Stimulated activated CD4-positive, alpha-beta T cell treated with anti-CD3 and anti-CD28 coated beads, Interleukin-2, amount 100 ng/mL, for 24 hours (primary cell): ENCODE data around the gene TRIM2.

ENCODE experiments used
- DNase-seq, 2 donors: peaks; one replicate each; pipeline ENCODE4 v3.0.0-alpha.2; 2020

TRIM2 gene

GRCh38 chr4:153222707-153223426 is 18.6 kb downstream of the TRIM2 start:
- peak; percentile 22 to 36 for DNase-seq

- no peak for DNase-seq
Measured at GRCh38 chr4:153223427-153223801, 19.2 kb downstream of the TRIM2 start.

- DNase-seq = no peak
Measured at GRCh38 chr4:153223930-153224329, 19.7 kb downstream of the TRIM2 start.

GRCh38 chr4:153224474-153224873 is 20.2 kb downstream of the TRIM2 start:
- DNase-seq = no peak

GRCh38 chr4:153227469-153228075 is 23.3 kb downstream of the TRIM2 start:
- DNase-seq = no peak

- no peak for DNase-seq
Measured at GRCh38 chr4:153228512-153229140, 24.4 kb downstream of the TRIM2 start.

- DNase-seq = no peak
Measured at GRCh38 chr4:153229545-153229944, 25.3 kb downstream of the TRIM2 start.

GRCh38 chr4:153232768-153233167 is 28.5 kb downstream of the TRIM2 start:
- DNase-seq = no peak

DNA sequence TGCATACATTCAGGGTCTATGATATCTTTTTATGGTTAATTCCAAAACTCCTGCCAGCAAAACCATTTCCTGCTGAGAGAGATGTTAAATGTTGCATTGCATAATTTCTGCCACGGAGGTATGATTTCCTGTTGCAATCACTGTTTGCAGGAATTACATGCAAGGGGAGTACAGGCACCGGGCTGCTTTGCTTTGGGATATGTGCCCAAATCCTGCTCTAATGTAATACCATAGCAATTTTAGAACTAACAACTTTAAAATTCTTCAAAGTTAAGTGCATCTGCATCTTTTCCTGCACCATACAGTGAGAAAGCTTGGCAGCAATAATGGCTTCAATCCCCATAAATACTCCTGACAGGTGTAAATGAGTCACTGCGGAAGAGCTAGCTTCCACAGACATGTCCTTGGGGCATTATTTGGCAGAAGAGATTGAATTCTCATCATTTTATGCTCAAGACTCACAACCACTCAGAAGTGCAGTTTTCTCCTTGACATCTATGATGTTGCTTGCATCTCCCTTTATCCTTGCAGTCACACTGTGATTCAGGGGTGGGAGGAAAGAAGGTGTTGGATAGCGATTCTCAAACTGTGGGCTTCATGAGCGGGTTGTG is 29.6 kb downstream of the TRIM2 start:
- DNase-seq = no peak

DNA sequence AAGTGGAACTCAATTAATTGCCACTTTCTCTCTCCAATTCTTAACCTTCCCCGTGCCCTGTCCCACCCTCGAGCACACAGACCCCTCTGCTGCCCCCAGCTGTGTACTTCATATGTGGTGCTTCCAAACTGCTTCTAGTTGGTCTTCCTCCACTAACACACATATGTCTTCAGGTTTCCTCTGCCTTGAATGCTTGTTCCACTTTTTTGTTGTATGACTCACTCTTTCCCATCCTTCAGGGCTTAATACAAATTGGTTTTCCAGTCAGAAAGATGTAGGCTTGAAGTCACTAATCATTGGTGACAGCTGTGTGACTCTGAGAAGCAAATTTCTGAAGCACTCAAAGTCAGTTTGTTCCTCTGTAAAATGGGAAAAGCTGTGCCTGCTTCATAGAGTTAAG is 30.6 kb downstream of the TRIM2 start:
- DNase-seq = no peak

GRCh38 chr4:153238135-153238919 is 34.1 kb downstream of the TRIM2 start:
- DNase-seq = no peak

DNA sequence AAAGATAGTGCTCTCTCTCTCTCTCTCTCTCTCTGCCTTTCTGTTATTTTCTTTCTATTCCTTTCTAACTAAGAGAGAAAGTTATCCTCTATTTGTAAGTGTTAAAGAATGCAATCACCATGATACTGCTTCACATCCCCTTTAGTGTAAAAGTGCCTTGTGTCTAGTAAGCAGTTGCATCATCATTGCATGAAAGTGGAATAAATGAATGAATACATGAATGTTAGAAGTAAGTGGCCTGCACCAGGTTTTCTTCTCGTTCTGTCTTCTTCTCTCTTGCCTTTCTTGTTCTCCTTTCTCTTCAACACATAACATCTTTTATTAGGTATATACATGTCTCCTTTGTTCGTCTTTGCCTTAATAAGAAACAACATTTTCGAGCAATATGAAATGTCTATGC is 35.2 kb downstream of the TRIM2 start:
- no peak for DNase-seq

GRCh38 chr4:153241295-153241694 is 37.1 kb downstream of the TRIM2 start:
- DNase-seq = no peak

DNA sequence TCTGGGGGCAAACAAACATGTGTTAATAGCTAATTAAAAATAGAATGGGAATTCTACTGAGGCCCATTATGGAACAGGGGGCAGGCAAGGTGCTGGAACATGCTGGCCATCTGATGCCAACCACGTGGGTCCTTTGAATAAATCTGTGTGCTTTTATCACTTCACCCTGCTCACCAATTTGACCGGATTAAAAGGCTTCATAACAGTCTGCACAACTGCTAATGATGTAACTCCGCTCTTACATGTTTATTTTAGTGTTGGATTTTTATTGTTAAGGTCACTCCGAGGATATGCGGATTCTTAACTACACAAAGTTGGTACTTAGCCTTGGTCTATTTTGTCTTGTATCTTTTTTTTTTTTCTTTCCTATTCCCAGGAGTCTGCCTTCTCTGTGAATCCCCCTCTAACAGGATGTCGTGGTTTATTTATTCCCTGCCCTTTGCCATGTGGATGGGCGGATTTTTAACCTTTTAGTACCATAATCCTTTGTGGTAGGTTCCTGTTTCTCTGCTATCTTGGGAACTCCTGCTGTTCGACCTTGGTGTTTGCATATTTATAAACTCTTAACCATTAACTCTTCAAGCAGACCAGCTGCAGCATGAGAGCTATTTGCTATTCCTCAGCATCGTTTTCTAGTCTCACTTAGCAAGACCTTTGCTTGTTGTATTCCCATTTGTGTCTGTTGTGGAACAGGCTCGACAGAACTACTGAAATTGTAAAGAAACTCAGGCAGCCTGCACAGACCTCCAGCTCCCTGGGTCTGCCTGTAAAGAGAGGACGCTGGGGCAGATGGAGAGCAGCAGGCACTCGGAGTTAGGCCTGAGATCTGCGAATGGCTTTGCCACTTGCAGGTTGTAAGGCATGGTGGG is 38.0 kb downstream of the TRIM2 start:
- no peak for DNase-seq

- DNase-seq = no peak
Measured at GRCh38 chr4:153242839-153243324, 38.6 kb downstream of the TRIM2 start.

DNA sequence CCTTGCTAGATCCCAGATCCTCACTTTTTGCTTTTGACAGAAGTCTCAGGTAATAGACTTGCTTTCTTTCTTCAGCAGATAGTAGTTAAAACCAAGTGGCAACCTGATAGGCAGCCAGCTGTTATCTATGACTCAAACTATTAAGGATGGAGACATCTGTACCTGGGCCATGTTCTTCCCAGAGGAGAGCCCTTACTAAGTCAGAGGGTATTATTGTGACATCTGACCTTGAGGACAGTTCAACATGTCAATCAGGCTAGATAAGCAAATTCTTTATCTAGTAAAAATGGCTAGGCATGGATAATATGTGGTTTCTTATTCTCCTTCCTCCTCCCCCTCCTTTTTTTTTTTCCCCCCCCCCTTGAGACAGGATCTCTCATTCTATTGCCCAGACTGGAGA is 39.2 kb downstream of the TRIM2 start:
- no peak for DNase-seq

GRCh38 chr4:153244969-153245368 is 40.7 kb downstream of the TRIM2 start:
- no peak for DNase-seq

DNA sequence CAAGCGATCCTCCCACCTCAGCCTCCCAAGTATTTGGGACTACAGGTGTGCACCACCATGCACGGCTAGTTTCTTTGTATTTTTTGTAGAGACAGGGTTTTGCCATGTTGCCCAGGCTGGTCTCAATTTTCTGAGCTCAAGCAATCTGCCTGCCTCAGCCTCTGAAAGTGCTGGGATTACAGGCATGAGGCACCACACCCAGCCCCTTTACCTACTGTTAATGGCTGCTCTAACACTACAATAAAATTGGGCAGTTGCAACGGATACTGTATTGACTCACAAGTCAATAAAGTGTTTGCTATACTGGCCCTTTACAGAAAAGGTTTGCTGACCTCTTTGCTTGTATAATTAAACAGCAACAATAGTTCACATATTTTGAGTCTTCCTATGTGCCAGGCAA is 41.5 kb downstream of the TRIM2 start:
- no peak for DNase-seq

GRCh38 chr4:153246446-153247115 is 42.3 kb downstream of the TRIM2 start:
- DNase-seq = no peak

DNA sequence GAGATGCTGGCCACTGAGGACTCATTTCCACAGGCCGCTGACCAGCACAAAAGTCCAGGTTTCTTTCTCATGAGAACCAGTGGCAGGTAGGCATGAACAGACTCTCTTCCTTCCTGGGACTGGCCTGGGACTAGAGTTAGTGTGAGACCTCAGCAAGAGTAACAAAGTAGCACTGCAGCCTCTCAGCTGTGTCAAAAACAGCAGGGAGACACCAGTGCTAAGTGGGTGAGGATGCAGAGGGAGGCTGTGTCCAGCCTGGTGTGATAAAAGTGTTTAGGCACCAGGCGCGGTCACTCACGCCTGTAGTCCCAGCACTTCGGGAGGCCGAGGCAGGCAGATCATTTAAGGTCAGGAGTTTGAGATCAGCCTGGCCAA is 42.9 kb downstream of the TRIM2 start:
- no peak for DNase-seq

DNA sequence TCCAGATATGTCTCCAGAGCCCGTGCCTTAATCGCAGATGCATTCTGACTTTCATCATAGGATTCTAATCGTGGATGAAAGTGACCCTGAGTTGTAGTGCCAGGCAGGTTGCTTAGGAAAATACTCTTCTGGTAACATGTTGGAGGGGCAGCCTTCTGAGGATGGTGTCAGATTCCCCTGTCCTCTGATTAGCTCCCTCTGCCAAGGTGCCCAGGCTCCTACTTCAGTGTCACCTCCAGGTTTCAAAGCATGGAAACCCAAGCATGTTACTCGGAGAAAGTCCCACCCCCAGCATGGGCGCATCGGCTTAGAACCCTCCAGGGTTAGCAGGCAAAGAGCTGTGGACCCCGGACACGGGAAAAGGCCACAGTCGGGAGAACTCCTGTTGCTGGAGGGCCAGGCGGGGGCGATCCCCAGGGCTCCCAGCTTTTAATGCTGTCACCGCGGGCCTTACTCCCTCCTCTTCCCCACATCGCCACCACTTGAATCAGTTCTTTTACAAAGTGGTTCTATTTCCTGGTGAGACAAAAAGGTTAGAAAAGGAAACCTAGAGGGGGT is 44.5 kb downstream of the TRIM2 start:
- DNase-seq = no peak
